ENCODE results near the gene ANKRD13B. TPM values are rescaled to one million over a fixed set of nuclear protein-coding genes. Genes with fewer than 3 reads are reported as not detected.
A peak's percentile ranks its signal among the peaks of the same experiment; 100 is the strongest.

ANKRD13B gene
- total RNA-seq, 3 donors from 2014 or later (not counting 1 experiment from before 2014, with no cell fraction given) = 2.3 to 6.6 (median 4.0) TPM

- no peak for TF ChIP-seq CTCF (IDR thresholded peaks at IDR 0.05)
- H3K36me3 ChIP-seq (ENCODE audit: control insufficient read depth, insufficient read depth, low read length) = peaks cover 50% of the 10 kb centered on the region
- H3K4me3 Mint-ChIP-seq = no peak overlapping the region
Measured at GRCh38 chr17:29573871-29574731, 18.8 kb upstream of the ANKRD13B start.

GRCh38 chr17:29574732-29575510, 18.0 kb upstream of the ANKRD13B start:
- Mint-ChIP-seq H3K9me3 (no peaks in the 10 kb centered on the region), H3K36me3 (no peaks in the 10 kb centered on the region), H3K4me1 (peaks cover 8 to 11% of the 10 kb centered on the region in 2 donors), H3K27me3 (ENCODE audit: low read depth in 2 of 2) (no peaks in the 10 kb centered on the region), H3K4me3 (no peak overlapping the region), H3K27ac (peak overlapping the region in 1 of 2 donors; percentile 48)
- DNase-seq = no peak
- H3K27ac ChIP-seq (ENCODE audit: low read length) = no peak overlapping the region
- no peak for TF ChIP-seq CTCF (IDR thresholded peaks at IDR 0.05)
- no peaks in the 10 kb centered on the region for H3K9me3 ChIP-seq (ENCODE audit: control insufficient read depth, insufficient read depth, low read length)
- H3K4me3 ChIP-seq (ENCODE audit: low read length) = no peak overlapping the region
- H3K36me3 ChIP-seq (ENCODE audit: control insufficient read depth, insufficient read depth, low read length) = peaks cover 52% of the 10 kb centered on the region
- intact Hi-C loops (cut with micrococcal nuclease) = no loop called here
- WGBS (ENCODE audit: insufficient coverage) = 94% methylated on average over 17 of the region's 17 CpGs
- H3K27me3 ChIP-seq (ENCODE audit: control insufficient read depth, insufficient read depth, low read length) = no peaks in the 10 kb centered on the region
- no peak for ATAC-seq
- H3K4me1 ChIP-seq (ENCODE audit: control insufficient read depth, insufficient read depth, low read length) = peaks cover 11% of the 10 kb centered on the region

More at GRCh38 chr17:29573871-29574731, 18.8 kb upstream of the ANKRD13B start:
- no peaks in the 10 kb centered on the region for H3K9me3 ChIP-seq (ENCODE audit: control insufficient read depth, insufficient read depth, low read length)
- peak overlapping the region; percentile 48 for H3K27ac Mint-ChIP-seq
- H3K27me3 Mint-ChIP-seq (ENCODE audit: low read depth in 2 of 2) = no peaks in the 10 kb centered on the region
- peaks cover 16% of the 10 kb centered on the region for H3K4me1 ChIP-seq (ENCODE audit: control insufficient read depth, insufficient read depth, low read length)
- no peak for ATAC-seq
- intact Hi-C loops (cut with micrococcal nuclease) = no loop called here
- no peaks in the 10 kb centered on the region for H3K36me3 Mint-ChIP-seq
- H3K27ac ChIP-seq (ENCODE audit: low read length) = no peak overlapping the region
- no peaks in the 10 kb centered on the region for H3K9me3 Mint-ChIP-seq
- H3K4me3 ChIP-seq (ENCODE audit: low read length) = no peak overlapping the region
- DNase-seq = no peak
- H3K4me1 Mint-ChIP-seq = peaks cover 10 to 15% of the 10 kb centered on the region in 2 donors
- WGBS (ENCODE audit: insufficient coverage) = 94% methylated on average over 8 of the region's 14 CpGs
- no peaks in the 10 kb centered on the region for H3K27me3 ChIP-seq (ENCODE audit: control insufficient read depth, insufficient read depth, low read length)

- ATAC-seq (no peak), DNase-seq (no peak)
- WGBS (ENCODE audit: insufficient coverage) = 94% methylated on average over 28 of the region's 28 CpGs
- Mint-ChIP-seq H3K27ac (no peak overlapping the region), H3K4me3 (no peak overlapping the region), H3K4me1 (peaks cover 14 to 16% of the 10 kb centered on the region in 2 donors), H3K27me3 (ENCODE audit: low read depth in 2 of 2) (no peaks in the 10 kb centered on the region), H3K36me3 (no peaks in the 10 kb centered on the region), H3K9me3 (no peaks in the 10 kb centered on the region)
- TF ChIP-seq CTCF (IDR thresholded peaks at IDR 0.05) = no peak
- Histone ChIP-seq H3K36me3 (ENCODE audit: control insufficient read depth, insufficient read depth, low read length) (peaks cover 52% of the 10 kb centered on the region), H3K27ac (ENCODE audit: low read length) (no peak overlapping the region), H3K9me3 (ENCODE audit: control insufficient read depth, insufficient read depth, low read length) (no peaks in the 10 kb centered on the region), H3K4me1 (ENCODE audit: control insufficient read depth, insufficient read depth, low read length) (peaks cover 18% of the 10 kb centered on the region), H3K27me3 (ENCODE audit: control insufficient read depth, insufficient read depth, low read length) (no peaks in the 10 kb centered on the region), H3K4me3 (ENCODE audit: low read length) (no peak overlapping the region)
- intact Hi-C loops (cut with micrococcal nuclease) = no loop called here
Measured at GRCh38 chr17:29575511-29576213, 17.3 kb upstream of the ANKRD13B start.

All from natural killer cell (primary cell).